NCI-H2029 (cell line): Measurements from ENCODE around the gene PLB1.

ENCODE experiments used
- DNase-seq: peaks from one replicate; lab custom pipeline; 2025; lab: John Stamatoyannopoulos, UW

Gene PLB1

DNA sequence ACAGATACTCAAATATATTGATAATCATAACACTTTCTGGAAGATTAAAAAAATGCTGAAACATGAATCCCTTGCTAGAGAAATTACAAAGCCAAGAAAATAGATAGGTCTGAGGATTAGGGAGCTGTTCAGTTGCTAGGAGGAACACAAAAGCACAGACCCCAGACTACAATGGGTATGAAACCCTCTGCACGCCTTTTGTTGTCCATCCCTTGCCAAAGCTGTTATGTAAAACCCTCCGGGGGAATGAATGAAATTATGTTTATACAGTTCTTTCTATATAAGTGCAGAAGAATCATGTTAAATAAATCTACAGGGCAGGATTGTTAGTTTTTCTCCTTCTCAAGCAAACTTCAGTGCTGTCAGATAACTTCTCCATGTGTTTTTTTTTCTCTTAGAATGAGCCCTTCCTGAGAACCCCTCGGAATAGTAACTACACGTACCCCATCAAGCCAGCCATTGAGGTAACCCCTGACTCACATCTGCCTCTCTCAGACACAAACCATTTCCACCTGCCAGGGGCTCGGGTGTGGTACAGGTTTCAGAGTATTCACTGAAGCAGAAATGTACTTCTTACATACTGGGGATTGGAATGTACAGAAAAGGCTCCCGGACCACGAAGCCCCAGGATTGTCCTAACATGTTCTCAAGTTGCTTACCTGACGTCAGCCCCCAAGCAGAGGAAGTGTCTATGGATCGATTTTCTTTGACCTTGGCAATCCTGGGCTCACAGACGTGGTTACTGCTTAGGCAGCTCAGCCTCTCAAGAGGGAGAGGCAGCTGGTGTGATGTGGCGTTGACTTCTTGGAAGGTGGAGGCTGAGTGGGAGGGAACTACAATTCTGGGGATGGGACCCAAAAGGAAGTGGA is 118.0 kb downstream of the PLB1 start:
- DNase-seq = peak; percentile 47

DNA sequence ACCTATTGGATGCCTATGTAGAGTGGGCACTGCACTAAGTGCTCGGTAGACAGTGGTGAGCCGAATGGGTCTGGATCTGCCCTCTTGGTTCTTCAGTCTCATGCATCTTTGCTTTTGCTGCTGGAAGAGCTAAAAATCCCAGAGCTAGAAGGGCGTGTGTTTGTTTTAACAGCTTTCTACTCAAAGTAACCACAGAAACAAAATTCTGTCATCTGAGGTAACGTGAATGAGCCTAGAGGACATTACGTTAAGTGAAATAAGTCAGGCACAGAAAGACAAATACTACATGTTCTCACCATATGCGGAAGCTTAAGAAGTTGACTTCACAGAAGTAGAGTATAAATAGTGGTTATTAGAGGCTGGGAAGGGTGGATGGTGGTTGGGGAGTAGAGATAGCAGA is 119.8 kb downstream of the PLB1 start:
- no peak for DNase-seq

DNA sequence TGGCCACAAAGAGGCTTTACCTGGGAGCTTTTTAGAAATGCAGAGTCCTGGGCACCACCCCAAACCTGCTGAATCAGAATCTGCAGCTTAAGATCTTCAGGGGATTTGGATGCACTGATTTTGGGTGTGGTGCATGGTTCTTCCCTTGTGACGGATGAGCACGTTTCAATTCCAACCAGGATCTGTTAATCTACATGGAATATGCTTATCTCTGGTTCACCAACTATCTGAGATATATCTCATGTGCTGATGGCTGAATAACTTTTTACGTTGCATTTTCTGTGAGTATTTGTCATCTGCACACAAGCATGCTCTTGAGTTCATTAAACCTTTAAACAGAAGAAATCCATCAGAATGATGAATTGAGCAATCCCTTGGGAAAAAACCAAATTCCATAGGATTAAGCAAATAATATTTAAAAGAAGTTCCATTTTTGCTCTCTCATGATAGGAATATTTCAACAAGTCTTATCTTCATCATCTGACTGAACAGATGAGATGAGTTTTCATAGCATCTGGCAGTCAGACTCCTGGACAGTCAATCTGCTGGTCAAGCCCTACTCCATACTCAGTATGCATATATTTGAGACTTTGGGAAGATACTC is 120.6 kb downstream of the PLB1 start:
- no peak for DNase-seq

DNA sequence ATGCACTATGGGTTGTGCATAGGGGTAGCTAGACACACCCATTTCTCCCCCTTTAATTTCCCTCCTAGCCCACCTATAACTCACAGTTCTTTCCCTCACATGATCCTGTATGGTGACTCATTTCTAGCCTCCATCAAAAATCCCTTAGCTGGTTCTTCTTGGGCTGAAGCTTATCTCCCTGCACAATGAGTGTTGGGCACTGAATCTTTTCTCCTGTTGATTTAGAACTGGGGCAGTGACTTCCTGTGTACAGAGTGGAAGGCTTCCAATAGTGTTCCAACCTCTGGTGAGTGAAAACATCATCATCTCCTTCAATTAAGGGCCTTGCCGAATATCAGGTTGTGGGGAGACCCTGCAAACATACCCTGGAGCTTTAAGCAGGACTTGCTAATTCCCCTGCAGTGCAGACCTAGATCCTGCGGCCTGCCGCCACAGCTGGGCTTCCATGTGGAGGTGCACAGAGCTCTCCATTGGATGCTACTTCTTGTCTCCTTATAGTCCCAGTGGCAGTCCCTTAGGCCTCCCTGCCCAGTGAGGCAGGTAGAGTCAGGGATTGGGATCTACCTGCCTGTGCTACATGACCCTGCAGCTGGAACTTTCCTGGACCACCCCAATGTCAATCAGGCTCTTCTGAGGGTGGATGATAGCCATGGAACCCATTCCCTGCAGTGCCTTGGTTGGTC is 121.8 kb downstream of the PLB1 start:
- no peak for DNase-seq

DNA sequence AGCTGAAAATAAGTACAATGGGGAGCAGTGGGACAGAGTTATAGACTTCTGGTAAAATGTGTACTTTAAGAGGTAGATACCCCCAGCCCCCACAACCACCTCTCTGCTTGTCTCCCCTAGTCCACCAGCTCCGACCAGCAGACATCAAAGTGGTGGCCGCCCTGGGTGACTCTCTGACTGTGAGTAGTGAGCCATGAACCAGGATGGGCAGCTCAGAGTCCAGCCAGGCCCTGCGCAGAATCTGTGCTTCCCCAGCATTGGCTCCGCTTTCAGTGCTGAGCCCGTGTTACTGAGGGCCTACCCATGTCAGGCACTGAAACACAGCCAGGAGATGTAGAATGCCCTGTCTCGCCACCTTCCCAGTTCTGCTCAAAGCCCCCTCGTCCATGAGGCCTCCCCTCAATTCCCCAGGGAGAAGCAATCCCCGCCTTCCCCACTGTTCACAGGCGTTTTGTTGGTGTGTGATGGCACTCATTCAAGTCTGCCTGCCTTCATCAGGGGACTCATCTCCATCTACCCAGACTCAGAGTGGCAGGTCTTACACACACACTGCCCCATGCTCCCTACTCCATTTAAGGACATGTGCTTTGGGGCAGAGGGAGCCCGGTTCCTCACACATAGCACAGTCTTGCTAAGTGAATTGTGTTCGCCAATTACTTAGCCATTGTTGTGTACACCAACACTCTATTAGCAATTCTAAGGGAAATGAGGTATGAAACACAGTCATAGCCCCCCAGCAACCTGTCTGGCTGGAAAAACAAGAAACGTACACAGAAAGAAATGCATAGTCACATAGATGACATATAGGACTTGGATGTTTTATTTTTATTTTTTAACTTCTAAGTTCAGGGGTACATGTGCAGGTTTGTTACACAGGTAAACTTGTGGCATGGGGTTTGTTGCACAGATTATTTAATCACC is 122.6 kb downstream of the PLB1 start:
- no peak for DNase-seq

DNA sequence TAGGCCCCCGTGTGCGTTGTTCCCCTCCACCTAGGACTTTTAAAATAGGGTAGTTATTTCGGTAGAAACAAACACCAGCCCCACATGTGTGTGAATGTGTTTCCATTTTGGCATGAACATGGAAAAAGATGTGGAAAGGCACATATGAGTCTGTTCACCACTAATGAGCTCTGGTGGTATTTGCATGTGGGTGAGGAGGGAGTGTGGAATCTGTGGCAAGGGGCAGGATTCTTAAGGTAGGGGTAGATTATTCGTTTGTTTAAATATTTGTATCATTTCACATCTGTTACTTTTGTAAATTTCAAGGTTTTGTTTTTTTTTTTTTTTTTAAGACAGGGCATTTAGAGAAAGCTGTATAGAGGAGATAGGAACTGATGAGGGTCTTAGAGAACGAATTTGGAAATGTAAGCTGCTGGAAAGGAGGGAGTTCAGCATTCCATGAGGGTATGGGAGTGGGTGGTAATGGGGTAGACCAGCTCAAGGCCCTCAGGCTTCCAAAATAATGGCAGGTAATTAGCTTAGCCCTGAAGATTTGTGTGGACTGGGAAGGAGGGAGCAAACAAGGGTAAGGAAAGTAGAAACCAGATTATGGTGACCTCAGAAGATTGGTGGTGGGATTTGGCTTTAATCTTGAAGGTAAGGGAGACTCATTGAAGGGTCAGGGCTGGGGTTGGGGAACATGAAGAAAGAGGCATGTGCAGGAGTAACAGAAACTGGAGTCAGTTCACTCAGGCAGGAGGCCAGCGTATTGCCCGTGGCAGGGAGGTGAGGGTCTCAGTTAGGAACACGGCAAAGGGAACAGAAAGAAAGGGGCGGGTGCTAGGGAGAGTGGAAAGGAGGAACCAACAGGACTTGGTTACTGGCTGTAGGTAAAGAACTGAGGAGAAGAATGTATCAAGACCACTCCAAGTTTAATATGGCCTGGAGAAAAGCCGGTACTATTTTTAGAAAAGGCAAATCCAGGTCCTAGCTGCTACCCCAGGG is 123.6 kb downstream of the PLB1 start:
- no peak for DNase-seq

DNA sequence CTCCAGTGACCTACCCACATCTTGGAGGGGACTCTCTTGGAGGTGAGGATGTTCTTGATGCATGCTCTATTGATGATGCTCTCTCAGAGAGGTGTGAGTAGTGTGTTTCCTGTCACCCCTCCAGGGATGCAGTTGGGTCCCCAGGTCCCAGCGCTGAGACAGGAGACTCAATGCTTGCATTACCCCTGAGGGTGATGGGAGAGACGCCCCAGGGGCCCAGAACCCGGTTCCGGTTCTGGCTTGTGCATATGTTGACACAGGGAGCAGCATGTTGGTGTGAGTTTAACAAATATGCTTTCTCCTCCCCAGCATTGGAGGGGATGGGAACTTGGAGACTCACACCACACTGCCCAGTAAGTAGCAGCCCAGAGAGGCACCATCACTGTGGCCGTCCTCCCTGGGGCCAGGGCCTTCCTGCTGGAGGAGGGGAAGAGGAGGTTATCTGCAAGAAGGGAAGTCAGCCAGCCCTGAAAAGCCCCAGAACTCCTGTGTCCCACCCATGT is 124.5 kb downstream of the PLB1 start:
- no peak for DNase-seq

DNA sequence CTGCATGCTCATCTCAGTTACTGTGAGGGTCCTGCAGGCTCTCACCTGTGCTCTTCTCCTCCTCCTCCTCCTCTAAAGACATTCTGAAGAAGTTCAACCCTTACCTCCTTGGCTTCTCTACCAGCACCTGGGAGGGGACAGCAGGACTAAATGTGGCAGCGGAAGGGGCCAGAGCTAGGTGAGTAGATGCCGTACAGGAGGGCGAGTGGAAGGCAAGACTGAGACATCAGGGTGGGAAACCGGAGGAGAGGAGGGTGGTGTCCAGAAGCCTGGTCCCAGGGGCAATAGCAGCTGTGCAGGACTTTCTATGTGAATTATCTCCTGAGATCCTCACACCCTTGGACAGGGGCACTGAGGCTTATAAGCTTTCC is 124.9 kb downstream of the PLB1 start:
- DNase-seq = no peak

DNA sequence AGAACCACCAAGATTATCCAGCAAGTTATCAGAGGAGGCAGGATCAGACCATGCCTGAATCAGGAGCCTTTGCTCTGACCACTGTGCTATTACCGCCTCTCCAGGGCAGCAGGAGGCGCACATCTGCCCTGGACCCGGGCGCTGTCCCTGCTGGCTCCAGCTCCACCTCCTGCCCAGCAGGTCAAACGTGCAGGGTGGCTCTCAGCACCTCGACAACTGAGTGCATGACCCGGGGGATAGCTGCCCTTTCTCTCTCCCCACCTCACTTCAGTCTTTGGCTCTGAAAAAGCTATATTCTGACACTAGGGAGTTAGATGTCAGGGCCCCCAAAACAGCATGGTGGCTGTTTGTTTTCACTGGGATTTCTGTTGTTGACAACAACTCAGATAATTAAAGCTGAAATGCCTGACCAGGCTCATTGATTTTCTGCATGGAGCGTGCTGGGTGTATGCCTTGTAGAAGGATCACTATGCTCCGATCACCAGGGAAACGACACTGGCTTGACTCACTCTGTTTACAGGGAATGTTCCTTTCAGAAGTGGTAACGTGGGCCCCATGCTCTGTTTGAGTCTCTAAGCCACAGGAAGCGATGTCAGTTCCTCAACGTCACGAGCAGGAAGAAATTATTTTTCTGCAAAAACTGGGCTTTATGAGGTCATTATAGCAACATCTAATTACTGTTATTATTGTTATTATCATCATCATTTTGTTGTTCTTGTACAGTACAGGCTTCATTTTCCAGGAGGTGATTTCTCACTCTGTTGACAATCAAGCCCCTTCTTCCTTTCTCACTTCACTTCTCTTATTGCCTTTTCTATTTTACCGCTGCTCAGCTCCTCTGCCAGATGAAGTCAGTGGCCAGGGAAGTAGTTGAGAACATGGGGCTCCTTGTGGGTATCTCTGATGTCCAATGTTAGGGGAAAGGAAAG is 125.6 kb downstream of the PLB1 start:
- DNase-seq = peak; percentile 73

DNA sequence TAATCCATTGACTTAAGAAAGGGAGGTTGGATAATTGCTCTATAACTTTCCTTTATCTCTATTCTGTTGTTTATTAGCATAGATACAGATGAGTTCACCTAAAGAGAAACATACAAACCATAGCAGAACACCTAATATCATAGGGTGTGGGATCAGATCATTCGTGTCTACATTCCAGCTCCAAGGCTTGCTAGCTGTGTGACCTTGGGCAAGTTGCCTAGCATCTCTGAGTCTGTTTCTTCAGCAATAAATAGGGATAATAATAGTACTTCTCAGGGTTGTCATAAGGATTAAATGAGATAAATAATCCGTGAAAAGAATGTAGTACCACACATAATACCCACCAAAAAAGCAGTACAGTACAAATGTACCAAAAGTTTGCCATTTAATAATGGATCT is 126.2 kb downstream of the PLB1 start:
- no peak for DNase-seq

DNA sequence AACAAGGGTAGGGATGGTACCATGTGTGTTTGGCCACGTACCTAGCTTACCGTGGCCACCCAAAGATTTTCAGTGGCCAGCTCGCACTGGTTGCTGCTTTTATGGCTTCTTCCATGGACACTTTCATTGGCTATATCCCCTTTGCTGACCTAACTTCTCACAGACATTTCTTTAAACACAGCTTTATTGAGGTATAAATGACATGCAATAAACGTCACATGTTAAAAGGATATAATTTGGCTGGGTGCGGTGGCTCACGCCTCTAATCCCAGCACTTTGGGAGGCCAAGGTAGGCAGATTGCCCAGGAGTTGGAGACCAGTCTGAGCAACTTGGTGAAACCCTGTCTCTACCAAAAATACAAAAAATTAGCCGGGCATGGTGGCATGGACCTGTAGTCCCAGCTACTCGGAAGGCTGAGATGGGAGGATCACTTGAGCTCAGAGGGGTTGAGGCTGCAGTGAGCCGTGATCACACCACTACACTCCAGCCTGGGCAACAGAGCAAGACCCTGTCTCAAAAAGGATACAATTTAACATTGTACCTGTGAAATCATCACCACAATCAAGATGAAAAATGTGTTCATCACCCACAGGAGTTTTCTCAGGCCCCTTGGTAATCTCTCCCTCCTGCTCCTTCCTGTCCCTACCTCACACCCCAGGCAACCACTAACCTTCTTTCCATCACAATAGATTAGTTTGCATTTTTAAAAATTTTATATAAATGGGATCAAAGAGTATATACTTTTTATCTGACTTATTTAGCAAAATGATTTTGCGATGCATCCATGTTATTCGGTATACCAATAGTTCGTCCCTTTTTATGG is 127.9 kb downstream of the PLB1 start:
- no peak for DNase-seq

DNA sequence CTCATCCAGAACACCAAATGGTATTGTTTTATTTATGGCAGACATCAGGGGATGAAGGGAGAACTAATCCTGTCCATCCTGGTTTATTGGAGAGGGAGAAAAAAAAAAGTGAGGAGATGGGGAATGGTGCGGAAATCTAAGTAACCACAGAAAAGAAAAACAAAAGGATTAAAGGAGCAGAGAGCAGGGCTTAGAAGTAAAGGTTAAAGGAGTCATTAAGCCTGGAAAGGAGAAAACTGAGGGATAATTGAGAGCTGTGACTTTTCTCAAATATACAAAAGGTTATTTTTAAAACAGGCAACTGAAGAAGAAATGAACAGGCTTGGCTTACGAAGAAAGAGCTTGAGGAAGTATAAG is 128.6 kb downstream of the PLB1 start:
- no peak for DNase-seq

DNA sequence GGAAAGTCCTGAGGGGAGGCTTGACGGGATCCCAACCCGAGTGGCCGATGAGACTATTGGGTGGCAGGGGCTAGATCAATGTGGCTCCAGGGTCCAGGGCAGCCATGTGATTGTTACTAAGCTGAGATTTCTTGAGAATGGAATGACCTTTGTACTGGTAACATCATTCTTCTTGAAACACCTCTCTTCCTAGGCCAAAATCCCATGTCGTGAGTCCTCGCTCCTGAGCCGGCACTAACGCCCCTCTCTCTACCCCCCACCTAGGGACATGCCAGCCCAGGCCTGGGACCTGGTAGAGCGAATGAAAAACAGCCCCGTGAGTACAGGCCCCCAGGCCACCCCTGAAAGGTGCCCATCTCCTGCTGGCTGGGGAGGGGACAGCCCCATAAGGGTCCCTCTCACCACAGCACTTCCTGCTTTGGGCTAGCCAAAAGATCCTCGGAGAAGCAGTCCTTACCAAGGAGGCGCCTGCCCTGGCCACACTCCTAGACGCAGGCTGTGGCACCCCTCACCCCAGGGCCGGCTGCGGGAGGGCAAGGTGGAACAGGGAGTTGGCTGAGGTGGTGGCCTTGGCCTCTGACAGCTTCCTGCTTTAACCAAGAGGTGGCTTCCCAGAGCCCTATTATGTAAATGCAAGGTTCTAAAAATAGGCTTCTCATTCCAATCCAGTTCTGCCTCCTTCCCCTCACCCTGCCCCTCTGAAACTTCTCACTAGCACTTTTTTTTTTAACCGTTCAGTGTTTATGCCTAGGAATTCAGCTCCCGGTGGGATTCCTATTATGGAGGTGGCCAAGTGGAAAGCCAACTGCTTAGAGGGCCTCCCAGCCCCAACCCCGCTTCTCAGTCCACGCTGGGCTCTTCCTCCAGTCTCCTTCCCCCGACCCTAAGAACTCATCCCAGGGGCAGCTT is 129.2 kb downstream of the PLB1 start:
- no peak for DNase-seq

DNA sequence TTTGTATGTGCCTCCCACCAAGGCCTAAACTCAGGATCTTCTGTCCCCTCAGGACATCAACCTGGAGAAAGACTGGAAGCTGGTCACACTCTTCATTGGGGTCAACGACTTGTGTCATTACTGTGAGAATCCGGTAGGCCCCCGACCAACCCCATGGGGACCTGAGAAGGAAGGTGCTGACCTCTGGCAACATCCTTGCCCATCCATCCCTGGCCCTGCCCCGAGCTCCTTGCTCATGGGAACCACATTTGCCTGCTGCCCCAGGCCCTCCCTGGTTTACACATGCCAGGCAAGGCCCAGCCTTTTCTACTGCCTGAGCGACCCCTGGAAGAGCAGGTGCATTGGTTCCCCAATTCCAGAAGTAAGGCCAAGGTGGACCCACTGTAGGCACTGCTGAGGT is 130.5 kb downstream of the PLB1 start:
- no peak for DNase-seq

DNA sequence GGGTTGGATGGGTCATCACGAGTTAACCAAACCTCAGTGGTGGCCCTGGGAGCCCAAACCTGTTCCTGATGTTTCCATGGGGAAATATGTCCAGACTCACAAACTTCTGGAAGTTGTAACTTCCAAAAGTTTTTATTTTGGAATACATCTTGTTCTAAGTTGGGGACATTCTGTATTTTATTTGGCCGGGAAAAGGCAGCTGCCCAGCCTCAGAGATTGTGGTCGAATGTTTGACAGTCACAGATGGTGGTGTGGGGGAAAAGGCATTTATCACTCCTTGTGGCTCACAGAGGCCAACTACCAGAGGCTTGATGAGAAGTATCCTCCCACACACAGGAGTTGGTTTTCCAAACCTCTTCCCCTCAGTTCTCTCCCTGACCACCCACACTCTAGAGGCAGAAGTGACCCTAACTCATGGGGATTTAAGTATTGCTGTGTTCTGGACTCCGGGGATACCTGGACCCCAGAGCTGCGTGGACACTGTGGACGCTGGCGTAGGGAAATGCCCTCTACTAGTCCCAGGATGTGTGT is 131.1 kb downstream of the PLB1 start:
- DNase-seq = no peak

DNA sequence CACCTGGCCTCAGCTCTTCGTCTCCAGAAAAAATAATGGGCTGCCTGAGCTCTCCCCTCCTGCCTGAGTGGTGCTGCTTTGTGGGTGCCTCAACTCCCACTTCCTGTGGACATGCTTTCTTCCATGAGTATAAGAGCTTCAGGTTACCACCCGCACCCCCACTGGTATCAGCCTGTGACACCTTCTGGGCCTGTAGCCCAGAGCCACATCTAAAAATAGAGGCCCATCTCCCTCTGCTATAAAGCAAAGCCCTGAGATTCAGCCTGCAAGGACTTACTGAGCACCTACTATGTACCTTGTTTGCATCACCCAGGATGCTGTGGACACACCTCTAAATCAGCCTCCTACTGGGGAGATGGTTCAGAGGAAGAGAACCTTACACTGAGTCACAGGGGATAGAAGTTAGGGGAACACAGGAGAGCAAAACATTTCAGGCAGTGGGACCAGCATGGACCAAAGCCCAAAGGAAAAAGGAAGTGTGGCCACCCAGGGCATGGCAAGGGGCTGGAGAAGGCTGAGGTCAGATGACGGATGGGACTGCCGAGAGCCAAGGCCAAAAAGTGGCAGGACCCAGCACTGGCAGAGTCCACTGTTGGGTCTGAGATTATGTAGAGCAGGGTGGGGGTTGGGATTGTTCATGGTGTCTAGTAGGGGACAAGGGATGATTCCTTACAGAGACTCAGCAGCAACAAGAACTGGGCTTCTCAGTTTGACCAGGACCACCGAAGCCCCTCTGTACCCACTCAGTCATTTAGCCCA is 132.0 kb downstream of the PLB1 start:
- no peak for DNase-seq

DNA sequence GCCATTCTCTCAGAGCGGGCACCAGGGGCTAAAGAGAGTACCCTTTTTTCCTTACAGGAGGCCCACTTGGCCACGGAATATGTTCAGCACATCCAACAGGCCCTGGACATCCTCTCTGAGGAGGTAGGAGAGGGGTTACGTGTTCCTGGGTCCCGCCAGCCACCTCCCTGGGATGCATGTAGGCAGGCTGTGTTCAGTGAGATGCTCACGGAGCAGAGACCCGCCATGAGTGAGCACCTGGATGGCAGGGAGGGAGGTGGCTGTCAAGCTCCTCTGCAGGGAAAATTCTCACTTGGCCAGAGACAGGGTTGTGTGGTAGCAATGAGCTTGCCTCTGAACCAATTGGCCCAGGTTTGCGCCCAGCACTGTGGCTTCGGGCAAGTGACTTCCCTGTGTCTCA is 132.6 kb downstream of the PLB1 start:
- DNase-seq = no peak
